HG03095 (cell line): ENCODE data around the gene BCAS3.

Source experiments
- ATAC-seq: cut with Tn5 transposase; IDR thresholded peaks from one replicate; pipeline ENCODE4 v1.9.1; 2021; ENCODE audit warnings: moderate library complexity; ENCODE audit not compliant: unreplicated experiment

Gene BCAS3

DNA sequence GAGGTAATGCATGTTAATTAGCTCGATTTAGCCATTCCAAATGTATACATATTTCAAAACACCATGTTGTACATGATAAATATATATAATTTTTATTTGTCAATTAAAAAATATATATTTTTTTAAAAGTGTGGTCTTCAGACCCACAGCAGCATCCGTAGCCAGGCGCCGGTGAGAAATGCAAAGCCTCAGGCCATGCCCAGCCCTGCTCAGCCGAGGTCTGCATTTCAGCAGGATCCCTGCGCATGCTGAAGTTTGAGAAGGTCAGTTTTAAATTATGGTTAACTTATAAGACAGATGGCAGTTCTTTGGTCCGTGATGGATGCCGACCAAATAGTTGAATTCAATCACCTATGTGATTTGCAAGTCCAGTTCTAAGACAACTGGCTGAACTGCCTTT is 694.0 kb downstream of the BCAS3 start:
- no peak for ATAC-seq

DNA sequence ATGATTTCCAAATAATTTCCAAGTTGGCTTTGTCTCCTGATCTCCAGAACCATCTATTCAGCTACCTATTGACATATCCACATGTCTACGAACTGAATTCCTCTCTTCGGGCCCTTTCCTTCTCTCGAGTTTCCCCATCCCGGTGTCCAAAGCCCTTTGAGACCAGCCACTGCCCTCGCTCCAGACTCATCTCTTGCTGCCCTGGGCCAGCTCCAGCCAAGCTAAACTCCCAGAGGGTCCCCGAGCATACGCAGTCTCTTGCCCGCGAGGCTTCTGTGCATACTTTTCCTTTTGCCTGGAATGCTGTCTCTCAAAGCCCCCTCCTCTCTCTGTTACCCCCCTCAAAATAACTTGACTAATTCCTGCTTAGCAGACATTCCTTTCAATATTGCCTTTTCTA is 694.8 kb downstream of the BCAS3 start:
- no peak for ATAC-seq

DNA sequence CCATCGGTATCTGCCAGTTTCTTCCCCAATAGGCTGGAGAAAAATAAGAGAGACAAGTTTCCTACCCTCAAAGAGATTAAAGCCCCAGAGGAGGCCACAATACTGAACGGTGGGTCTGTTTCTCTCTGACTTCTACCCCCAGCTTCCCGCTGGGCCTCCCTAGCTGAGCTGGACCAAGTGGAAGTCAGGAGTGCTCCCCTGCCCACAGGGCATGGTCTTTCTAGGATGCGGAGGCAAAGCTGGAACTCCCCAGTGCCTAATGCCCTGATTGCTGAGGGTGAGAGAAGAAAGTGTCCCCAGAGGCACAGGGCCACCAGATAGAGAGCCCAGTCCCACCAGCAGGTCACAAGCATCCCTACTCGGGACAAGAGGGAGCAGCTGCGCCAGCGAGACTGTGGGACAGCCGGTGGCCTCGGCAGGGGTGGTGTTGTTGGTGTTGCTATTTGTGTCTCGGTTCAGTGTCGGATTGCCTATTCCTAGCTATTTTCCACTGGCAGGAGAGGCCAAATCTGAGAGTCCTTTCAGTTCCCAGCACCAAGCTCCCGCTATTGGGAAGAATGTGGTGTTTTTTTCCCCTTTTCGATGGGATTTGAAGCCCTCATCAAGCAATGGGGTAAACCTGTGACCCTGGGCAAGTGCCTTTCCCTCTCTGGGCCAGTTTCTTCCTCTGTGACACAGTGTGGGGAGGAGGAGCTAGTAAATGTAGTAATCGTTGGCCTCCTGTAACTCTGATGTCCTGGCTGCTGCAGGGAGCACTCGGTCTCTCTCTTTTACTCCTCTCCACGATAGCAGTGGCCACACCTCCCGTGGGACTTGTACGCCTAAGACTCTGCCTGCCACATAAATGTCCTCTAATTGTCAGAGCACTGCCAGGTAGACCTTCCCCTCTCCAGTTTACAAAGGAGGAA is 699.5 kb downstream of the BCAS3 start:
- ATAC-seq: no peak

DNA sequence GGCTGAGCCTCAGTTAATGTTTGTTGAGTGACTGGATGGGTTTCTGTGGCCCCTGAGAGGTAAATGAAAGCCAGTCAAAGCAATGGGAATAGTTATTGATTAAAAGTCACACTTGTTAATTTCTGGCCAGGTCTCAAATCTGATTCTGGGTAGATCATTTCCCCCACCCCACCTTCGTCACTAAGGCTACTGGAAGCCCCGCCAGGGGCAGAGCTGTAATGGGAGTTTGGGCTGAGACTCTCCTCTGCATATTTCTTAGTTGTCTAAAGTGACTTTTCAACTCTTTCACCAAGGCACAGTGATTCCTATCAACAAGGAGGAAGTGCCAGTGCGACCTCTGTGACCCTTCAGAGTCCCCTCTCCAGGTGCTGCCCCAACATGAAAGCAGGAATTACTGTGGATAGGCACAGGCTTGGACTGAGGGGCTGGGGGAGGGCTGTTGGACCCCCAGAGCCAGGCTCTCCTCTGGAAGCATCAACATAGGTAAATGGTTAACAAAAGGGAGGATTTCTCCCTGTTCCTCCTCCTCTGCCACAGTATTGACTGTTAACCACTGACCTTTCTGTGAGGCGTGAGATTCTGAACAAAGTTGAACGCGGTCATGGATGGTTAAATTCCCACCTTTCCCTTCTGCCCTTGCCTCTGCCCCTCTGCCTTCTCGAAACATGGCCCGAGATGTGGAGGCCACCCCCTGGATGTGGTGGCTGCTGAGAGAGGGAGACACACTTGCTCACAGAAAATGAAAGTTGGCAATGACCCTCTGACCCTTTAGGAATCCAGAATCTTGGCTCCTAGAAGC is 701.2 kb downstream of the BCAS3 start:
- ATAC-seq: no peak

DNA sequence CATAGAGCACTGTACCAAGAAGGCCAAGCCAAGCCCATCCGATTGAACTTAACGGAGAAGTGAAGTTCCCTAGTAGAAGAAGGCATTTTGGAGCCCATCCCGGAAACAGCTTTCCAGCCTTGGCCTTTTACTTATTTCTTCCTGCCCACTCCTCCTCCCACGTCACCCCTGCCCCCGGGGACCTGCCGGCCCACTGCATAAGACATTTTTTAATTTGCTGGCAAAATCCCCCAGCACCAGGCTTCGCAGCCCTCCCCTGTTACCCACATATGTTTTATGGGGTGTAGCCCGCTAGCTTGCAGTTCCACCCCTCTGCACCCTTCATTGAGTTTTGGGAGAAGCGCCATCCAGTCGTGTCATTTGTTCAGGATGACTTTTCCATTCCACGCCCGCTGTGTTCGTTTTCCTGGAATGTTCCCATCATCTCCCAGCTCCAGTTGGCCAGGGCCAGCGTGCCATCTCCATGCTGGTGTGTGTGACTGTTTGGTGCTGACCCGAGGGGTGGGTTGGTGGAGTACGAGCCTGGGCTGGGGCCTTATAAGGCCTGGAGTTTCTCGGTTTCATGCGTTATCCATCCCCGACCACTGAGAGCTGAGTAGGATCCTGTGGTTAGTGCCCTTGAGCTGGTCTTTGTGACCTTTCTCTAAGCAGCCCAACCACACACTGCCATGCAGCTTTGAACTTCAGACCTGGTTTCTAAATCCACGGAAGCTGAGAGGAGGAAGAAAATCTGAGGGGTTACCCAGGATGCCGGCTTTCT is 702.0 kb downstream of the BCAS3 start:
- no peak for ATAC-seq

DNA sequence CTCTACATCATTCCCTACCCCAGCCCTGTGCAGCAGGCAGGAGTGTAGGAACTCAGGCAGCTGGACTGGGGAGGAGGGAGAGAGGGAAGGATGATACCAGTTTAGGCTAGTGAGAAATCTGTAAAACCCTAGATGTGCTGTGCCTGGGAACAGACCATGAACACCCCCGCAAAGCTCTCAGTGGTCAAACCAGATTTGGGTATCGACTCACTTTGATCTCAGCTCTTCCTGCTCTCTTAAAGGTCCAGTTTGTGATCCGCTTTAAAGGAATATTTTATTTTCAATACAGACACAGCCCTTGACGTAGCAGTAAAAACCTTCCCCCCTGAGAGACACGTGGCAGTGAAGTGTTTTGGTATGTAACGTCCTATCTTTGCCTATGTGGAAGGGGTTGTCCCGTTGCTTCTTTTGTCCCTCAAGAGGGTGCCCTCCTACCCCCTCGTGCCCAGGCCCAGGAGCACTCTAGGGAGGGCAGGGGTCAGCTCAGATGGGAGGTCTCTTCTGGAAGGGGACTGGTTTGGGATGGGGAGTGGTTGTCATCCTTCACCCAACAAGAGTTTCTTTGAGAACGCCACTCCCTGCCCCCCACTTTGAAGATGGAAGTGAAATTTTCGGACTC is 702.7 kb downstream of the BCAS3 start:
- no peak for ATAC-seq

DNA sequence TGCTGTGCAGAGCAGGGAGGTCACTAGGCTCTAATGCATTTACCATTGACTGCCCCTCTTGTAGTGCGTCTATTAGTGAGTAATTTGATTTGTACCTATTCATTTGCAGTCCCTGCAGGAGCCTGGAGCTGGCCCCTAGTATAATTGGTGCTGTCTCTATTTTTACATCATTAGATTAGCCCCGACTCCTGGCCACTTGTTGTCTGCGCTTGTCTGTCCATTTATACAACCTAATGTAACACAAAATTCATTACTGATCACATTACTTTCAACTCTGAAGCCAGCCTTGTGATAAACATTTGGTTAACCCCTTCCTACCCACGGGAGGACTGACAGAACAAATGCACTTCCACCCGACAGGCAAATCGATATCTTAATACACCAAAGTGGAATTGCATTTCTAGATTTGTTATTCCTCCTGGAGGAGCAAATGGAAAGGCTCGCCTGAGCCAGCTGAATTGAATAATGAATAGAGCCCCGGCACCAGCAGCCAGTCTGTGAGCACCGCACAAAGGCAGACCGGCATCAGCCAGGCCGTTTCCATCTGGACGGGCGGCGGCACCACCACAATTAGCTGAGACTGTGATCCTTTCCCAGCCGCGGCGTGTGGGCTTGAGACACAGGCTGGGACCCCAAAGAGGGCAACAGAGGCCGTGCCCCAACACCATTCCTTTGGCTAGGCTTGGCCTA is 703.3 kb downstream of the BCAS3 start:
- no peak for ATAC-seq

DNA sequence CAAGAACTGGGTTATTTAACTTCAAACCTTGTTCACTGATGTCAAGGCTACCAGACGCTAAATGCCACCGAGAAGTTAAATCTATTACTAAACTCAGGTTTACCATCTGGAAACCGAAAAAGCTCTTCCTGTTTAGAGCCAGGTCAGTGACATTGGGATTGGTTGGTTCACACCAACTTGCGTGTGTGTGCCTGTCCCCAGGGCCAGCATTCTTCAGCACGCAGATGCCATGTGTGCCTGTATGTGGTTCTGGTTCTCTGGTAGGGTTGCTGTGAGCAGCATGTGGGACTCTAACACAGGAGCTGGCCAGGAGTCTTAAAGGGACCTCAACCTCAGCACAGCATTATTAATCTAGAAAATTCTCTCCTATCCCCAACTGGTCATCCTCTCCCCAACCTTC is 703.9 kb downstream of the BCAS3 start:
- no peak for ATAC-seq

DNA sequence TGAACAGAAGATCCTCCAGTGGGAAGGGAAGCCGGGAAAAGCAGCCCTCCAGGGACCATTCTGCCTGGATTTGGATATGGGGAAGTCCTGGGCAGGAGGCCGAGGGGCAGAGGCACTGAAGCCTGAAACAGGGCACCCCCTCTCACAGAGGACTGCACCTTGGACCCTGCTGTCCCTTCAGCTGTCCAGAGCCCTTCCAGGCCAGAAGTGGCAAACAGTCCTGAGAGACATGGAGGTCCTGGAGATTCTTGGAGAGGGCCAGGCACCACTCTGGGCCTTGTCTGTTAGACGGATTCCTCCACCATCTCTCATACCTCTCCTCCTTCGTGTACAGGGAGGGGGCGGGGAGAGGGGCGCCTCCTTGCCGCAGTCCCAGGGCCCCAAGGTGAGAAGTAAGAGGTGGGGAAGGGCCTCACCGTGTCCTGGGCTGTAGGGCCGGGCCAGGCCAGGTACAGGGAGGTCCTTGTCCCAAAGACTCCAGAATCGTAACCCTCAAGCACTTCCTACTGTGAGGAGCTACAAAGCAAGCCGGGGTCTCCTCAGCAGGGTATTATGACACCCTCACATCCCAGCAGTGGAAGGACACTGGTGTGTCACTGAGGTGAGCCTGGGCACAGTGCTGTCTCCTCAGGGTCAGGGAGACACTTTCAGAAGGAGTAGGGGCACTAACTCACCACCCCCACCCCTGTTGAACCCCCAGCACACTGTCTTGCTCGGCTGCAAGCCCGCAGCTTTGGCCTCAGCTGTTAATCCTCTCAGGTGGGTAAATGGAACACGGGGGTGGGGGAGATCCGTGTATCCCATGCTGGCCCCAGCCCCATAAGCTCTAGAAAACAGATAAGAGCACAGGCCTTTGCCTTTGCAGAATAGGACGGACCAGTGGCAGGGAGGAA is 705.4 kb downstream of the BCAS3 start:
- no peak for ATAC-seq

DNA sequence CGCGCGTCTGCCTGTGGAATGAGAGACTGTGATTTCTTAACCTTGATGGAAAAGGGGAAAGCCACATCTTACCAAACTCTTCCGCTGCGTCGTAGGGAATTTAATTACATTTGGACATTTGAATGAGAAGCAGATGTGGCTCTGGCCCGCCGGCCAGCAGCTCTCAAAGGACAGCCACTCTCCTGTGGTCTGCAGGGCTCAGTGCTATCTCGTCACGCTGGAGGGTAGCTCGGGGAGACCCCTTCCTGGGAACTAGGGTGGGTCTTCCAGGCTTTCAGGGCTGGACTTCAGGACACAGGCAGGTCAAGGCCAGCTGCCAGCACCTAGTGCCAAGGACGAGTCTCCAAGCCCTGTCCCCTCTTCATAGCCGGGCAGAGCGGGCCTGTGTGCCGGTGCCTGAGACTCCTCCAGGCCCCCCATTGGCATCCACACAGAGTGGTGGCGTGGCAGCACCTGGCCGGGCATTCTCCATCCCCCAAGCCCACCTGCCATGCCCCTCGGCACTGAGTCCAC is 706.1 kb downstream of the BCAS3 start:
- ATAC-seq: no peak

DNA sequence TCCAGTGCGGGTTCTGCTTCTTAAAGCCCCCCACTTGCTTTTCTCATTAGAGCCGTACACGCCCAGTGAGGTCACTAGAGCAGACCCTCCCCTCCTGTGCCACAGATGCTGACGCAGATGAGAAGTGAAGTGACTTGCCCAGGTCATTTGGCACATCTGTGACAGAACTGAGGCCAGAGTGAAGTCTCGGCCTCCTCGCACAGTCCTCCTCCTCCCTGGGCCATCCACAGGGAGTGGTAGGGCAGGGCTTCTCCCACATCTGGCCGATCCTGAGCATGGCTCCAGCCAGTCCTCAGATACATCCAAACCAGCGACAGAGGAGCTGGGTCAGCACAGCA is 706.7 kb downstream of the BCAS3 start:
- no peak for ATAC-seq

DNA sequence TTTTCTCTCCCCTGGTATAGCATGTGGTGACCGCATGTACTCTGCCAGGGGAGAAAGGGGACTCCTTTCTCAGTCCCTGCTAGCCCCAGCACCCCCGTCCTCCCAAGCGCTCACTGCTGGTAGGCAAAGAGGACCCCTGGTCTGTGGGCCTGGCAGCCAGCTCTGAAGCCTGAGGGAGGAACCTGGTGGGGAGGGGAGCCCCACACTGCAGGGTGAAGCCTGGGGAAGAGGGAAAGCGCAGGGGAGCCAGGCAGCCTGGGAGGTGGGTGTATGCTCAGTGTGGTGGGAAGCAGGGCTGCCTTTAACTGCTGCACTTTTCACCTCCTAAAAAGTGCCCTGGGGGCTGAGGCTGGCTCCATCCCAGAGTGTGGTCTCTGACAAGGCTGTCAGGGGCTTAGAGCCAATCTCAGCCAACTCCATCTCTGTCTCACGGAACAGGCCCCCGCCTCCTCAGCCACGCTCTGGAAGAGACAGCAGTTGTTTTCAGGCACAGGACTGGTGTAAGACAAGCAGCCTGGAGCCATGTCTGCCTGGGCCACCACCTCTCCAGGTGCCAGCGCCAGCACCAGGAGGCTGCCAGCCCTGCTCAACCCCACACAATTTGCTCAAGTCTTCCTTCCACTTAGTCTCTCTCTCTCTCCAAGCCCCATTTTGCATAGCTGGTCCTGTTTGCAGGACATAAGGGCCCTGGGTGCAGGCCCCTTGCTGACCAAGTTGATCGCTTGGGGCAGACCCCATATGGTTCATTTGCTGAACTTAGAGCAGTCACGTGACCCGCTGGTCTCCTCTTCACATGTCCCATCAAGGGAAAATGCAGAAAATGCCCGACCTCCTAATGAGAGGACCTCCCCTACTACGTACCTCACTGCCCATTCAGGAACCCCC is 707.3 kb downstream of the BCAS3 start:
- ATAC-seq: no peak

DNA sequence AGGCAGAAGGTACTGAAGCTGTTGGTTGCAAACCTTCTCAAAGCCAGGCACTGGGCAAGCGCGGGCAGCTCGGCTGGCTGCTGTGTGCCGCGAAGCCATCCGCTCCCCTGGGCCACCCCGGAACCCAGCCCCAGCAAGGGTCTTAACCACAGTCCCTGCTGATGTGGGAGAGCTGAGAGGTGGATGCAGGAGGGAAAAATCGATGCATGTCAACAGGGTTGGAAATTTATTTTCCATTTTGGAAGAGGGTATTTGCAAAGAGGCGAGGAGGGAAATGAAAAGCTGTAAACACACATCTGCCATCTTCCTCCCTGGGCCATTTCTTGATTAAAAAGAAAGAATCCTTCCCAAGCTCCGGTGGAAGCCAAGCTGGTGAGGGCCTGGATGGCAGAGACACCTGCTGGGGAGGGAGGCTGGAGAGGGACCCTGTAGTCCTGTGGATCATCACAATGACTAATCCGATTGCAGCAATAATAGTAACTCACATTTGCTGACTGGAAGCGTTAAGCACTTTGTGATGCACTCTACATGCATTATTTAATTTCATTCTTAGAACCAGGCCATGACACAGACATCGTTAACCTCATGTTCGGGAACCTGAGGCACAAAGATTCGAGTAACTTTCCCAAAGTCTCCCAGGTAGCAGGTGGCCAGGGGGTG is 708.1 kb downstream of the BCAS3 start:
- no peak for ATAC-seq

DNA sequence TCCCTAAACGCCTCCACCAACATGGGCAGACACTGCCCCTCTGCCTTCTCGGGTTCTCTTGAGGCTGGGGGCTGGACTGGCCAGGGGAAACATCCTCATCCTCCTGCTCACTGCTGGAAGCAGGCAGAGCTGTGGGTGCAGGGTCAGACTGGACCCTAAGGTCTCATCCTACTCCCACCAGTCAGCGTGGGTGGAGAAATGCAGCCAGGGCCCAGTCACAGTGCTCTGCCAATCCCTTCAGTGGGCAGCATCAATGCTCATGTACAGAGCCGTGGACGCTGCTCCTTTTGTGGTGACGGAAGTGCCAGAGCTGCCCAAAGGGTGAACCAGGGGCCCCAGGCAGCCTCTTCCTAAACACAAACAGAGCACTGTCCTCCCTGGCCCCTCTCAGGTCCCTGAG is 708.6 kb downstream of the BCAS3 start:
- ATAC-seq: no peak

DNA sequence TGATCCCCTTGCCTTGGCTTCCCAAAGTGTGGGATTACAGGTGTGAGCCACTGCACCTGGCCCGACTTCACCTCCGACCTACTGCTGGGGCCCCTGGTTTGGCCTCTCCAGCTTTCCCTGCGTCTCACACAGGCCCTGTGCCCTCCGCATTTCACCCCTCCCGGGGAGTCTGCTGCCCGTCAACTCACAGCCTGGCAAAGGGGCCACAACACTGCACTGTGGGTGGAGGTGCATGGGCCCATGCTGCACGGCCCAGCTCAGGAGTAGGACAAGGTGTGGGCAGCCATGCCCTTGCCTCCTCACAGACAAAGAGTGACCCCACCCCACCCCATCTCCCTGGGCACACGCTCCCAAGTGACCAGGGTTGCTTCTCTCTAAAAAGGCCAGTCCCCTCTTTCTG is 709.4 kb downstream of the BCAS3 start:
- no peak for ATAC-seq

DNA sequence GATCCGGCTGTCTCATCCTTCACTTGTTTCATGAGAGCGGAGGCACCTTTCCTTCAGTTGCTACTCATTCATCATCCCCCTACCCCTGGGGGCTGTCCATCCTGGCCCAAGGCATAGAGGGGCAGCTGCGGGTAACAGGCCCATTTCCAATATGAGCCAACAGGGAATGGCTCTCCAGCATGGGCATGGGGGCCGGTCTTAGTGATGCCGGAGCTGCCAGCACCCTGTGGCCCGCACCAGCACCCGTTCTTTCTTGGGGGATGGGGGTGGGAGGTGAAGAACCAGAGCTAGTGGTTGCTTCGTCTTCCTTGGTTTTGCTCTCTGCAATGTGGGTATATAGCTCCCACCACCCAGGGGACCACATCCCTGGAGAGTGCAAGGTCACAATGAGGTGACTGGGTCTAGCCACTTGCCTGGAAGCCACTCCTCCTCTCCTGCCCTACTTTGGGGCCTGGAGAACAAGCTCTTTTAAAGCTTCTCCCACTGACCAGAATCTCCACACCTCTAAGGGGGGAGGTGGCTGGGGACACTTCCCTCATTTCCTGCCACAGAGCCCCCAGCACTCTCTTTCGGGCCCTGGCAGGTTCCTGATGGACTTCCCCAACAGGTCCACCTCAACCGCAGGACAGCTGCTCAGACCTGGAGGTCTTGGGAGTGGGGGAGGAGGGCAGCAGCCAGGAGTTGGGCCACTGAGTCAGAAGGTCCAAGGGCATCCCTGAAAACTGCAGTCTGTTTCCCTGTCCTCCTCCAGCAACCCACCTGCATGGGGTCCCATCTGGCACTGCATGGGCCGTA is 710.1 kb downstream of the BCAS3 start:
- ATAC-seq: no peak
